Omental fat pad (tissue), 4 donors: Measurements from ENCODE around the gene RAP2C. TPM values are rescaled to one million over a fixed set of nuclear protein-coding genes. Genes with fewer than 3 reads are reported as not detected.

Experiments
- ATAC-seq: fragments of 150-250 bp; one replicate; pipeline ENCODE4 v1.9.1; 2016; ENCODE audit warnings: mild to moderate bottlenecking, moderate library complexity; ENCODE audit not compliant: low FRiP score
- DNase-seq: peaks from one replicate; pipeline ENCODE4 v3.0.0-alpha.2; 2019; ENCODE audit warnings: low spot score
- CTCF ChIP-seq, 3 donors: fragments of 450-650 bp; IDR thresholded peaks; one replicate each; pipeline ENCODE4 v1.5.1; 2016 to 2017; ENCODE audit warnings: antibody characterized with exemption in 3 of 3, mild to moderate bottlenecking in 3 of 3, moderate library complexity in 2 of 3
- total RNA-seq, 4 donors: library from RNA; depleted of rRNA; stranded (reverse); fragments of >200 nt; gene quantifications; one replicate each; pipeline ENCODE4 v1.1.0, GENCODE V29; 2016

RAP2C gene
- total RNA-seq, result 10 to 100 TPM; 18.0 to 24.3 (median 20.4) TPM

- peak; percentile 62 for ATAC-seq
- DNase-seq, result peak; percentile 47
- TF ChIP-seq CTCF (IDR thresholded peaks at IDR 0.05), result no peak
Measured at GRCh38 chrX:132219343-132219768, at the start of gene RAP2C. RAP2C (minus strand) TSS chrX:132219447; CDS start chrX:132217268, 2,179 bp downstream.

GRCh38 chrX:132267392-132267791 is 48.1 kb upstream of the RAP2C start:
- no peak for TF ChIP-seq CTCF (IDR thresholded peaks at IDR 0.05)
- DNase-seq (no peak), ATAC-seq (no peak)

GRCh38 chrX:132266583-132267355 is 47.5 kb upstream of the RAP2C start:
- DNase-seq (no peak), ATAC-seq (peak; percentile 38)
- no peak for TF ChIP-seq CTCF (IDR thresholded peaks at IDR 0.05)

- TF ChIP-seq CTCF (IDR thresholded peaks at IDR 0.05), result no peak
- no peak for ATAC-seq
- DNase-seq, result no peak
Measured at GRCh38 chrX:132263127-132263526, 43.9 kb upstream of the RAP2C start.

GRCh38 chrX:132258509-132258908 is 39.3 kb upstream of the RAP2C start:
- TF ChIP-seq CTCF (IDR thresholded peaks at IDR 0.05), result no peak

GRCh38 chrX:132257116-132257515 is 37.9 kb upstream of the RAP2C start:
- ATAC-seq (no peak), DNase-seq (no peak)
- TF ChIP-seq CTCF (IDR thresholded peaks at IDR 0.05), result no peak

More at GRCh38 chrX:132258509-132258908, 39.3 kb upstream of the RAP2C start:
- ATAC-seq (no peak), DNase-seq (no peak)

- no peak for TF ChIP-seq CTCF (IDR thresholded peaks at IDR 0.05)
- DNase-seq, result no peak
- no peak for ATAC-seq
Measured at GRCh38 chrX:132236121-132236520, 16.9 kb upstream of the RAP2C start.
